Suprapubic skin (tissue), 3 donors: ENCODE data around the gene UHRF2.

Experiments used
- CTCF ChIP-seq, 2 donors: fragments of 200-600 bp in 1 of 2; fragments of 450-650 bp in 1 of 2; sonication (generic) in 1 of 2; IDR thresholded peaks; one replicate each; pipeline ENCODE4 v1.5.1; 2016 to 2019; ENCODE audit warnings: antibody characterized with exemption in 2 of 2, mild to moderate bottlenecking in 1 of 2, moderate library complexity in 1 of 2
- EP300 ChIP-seq: sonication (generic); formaldehyde crosslinking; IDR thresholded peaks from one replicate; pipeline ENCODE4 v1.6.1; 2017; ENCODE audit warnings: antibody characterized with exemption
- POLR2A ChIP-seq, 2 donors: fragments of 450-650 bp; IDR thresholded peaks; one replicate each; pipeline ENCODE4 v1.6.1; 2017; ENCODE audit warnings: antibody characterized with exemption in 2 of 2, mild to moderate bottlenecking in 2 of 2, moderate library complexity in 2 of 2

- TF ChIP-seq CTCF (IDR thresholded peaks at IDR 0.05) (no peak), EP300 (no peak), POLR2A (IDR thresholded peaks at IDR 0.05) (no peak)
These were observed 4.7 kb upstream of the UHRF2 start for GRCh38 chr9:6408320-6408719.
